ENCODE data around the gene SPOP. TPM values are rescaled to one million over a fixed set of nuclear protein-coding genes. Genes with fewer than 3 reads are reported as not detected.

The SPOP gene
- total RNA-seq, 4 donors from 2014 or later, result 75.6 to 352 (median 95.3) TPM

DNA sequence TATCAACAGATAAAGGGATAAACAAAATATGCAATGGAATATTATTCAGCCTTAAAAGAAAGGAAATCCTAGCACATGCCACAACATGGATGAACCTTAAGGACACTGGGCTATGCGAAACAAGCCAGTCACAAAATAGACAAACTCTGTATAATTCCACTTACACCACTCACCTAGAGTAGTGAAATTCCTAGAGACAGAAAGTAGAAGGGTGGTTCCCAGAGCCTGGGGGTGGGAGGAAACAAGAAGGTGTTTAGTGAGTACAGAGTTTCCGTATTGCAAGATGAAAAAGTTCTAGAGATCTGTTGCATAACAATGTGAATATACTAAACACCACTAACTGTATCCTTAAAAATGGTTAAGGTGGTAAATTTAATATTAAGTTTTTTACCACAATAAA lies 10.0 kb downstream of the SPOP start:
- Histone ChIP-seq H3K4me1 (peaks cover 4 to 55% (median 35%) of the 10 kb centered on the region in 4 donors), H3K4me3 (no peak overlapping the region), H3K36me3 (no peaks in the 10 kb centered on the region), H3K9me3 (no peaks in the 10 kb centered on the region), H3K27me3 (no peaks in the 10 kb centered on the region), H3K27ac (peak overlapping the region in 2 of 4 donors; percentile 19 to 35)
- intact Hi-C loops (cut with DNase I; ENCODE audit: low total_unique reads) (no loop called here), in situ Hi-C loops (cut with MboI; ENCODE audit: low pct_ligation_motif_present in 1 of 4, low pct_unique_long_range_greater_than_20kb in 1 of 4, low sequenced_read_pairs in 3 of 4) (no loop called here)
- DNase-seq, result no peak
- 88 to 89% methylated on average over 2 of the region's 2 CpGs for WGBS, 2 donors (ENCODE audit: low coverage in 1 of 2)
- TF ChIP-seq POLR2AphosphoS5 (IDR thresholded peaks at IDR 0.05), result no peak
- no peak for TF ChIP-seq POLR2A (IDR thresholded peaks at IDR 0.05)
- TF ChIP-seq, protein P1, sequence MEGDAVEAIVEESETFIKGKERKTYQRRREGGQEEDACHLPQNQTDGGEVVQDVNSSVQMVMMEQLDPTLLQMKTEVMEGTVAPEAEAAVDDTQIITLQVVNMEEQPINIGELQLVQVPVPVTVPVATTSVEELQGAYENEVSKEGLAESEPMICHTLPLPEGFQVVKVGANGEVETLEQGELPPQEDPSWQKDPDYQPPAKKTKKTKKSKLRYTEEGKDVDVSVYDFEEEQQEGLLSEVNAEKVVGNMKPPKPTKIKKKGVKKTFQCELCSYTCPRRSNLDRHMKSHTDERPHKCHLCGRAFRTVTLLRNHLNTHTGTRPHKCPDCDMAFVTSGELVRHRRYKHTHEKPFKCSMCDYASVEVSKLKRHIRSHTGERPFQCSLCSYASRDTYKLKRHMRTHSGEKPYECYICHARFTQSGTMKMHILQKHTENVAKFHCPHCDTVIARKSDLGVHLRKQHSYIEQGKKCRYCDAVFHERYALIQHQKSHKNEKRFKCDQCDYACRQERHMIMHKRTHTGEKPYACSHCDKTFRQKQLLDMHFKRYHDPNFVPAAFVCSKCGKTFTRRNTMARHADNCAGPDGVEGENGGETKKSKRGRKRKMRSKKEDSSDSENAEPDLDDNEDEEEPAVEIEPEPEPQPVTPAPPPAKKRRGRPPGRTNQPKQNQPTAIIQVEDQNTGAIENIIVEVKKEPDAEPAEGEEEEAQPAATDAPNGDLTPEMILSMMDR (IDR thresholded peaks at IDR 0.05), result no peak
- no peak for TF ChIP-seq EP300 (IDR thresholded peaks at IDR 0.05; ENCODE audit: low read depth)

DNA sequence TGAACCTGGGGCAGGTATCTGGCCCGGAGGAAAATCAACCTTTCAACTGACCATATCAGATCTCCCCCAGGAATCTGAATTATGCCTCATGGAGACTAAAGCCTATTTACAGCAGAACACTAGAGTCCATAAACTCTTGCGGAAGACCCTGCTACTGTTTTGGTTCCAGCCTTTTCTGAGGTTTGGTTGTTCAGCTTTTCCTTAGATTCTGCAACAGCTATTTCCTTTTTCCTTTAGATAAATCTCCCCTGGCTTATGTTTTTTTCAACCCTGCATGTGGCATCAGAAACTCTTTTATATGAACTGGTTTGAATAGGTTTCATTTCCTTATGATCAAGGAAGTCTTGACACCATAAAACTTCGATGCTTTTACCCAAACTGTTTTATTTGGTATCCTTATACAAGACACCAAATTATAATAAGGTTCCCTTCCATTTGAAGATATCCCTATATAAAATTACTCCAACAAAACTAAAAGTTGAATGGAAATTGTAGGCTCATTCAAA lies 13.1 kb downstream of the SPOP start:
- intact Hi-C loops (cut with DNase I; ENCODE audit: low total_unique reads) (no loop called here), in situ Hi-C loops (cut with MboI; ENCODE audit: low pct_ligation_motif_present in 1 of 4, low pct_unique_long_range_greater_than_20kb in 1 of 4, low sequenced_read_pairs in 3 of 4) (no loop called here)
- no peak overlapping the region for H3K4me3 ChIP-seq
- WGBS, 2 donors (ENCODE audit: low coverage in 1 of 2), result 49 to 62% methylated on average over 3 of the region's 3 CpGs
- H3K36me3 ChIP-seq, result no peaks in the 10 kb centered on the region
- H3K27me3 ChIP-seq, result no peaks in the 10 kb centered on the region
- no peaks in the 10 kb centered on the region for H3K9me3 ChIP-seq
- DNase-seq, result no peak
- peaks cover 4 to 39% (median 26%) of the 10 kb centered on the region in 4 donors for H3K4me1 ChIP-seq
- no peak for TF ChIP-seq EP300 (IDR thresholded peaks at IDR 0.05; ENCODE audit: low read depth)
- no peak for TF ChIP-seq POLR2A (IDR thresholded peaks at IDR 0.05)
- TF ChIP-seq POLR2AphosphoS5 (IDR thresholded peaks at IDR 0.05), result no peak
- TF ChIP-seq, protein P1 (IDR thresholded peaks at IDR 0.05), result no peak
- peak overlapping the region; percentile 44 to 71 (median 68) for H3K27ac ChIP-seq

DNA sequence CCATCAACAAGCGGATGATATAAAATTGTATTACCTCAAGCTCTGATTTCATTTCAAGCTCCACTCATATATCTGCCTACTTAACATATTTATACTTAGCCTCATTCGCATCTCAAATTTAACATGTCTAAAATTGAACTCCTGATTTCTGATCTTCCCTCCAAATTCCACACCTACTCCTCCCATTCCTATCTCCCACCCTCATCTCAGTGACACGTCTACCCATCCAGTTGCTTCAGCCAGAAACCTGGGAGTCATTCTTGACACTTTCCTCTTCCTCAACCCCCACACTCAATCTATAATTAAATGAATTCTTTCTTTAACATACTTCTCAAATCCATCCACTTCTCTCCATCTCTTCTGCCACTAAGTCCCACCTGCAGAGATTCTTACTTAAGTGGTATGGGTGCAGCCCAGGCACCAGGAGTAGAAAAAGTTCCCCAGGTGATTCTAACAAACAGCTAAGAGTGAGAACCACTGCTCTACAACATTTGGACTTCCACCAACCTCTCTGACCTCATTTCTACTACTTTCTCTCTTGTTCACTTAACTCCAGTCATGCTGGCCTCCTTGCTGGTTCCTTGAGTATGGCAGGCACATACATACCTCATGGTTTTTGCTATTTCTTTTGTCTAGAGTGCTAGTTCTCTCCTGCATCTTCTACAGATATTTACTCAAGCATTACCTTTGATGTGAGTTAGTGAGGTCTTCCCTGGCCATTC lies 18.1 kb downstream of the SPOP start:
- in situ Hi-C loops (cut with MboI; ENCODE audit: low pct_ligation_motif_present in 1 of 4, low pct_unique_long_range_greater_than_20kb in 1 of 4, low sequenced_read_pairs in 3 of 4), result no loop called here
- peaks cover 3 to 47% (median 25%) of the 10 kb centered on the region in 4 donors for H3K4me1 ChIP-seq

DNA sequence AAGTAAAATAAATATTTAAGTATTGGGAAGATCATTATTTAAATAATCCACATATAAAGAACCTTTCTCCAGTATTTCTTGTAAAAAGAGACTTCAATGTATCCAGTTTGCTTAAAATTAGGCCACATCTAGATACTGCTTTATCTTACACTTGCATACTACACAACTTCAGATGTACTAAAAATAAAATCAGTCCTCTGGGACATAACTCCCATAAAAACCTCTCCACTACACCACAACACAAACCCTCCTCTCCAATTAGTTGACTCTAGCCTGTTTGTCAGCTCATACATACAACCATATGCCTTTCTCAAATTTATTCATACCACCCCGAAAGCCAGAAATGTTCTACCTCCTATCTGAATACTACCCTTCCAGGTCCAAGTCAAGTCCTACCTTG lies 21.6 kb downstream of the SPOP start:
- 97 to 100% methylated on average over 1 of the region's 1 CpG for WGBS, 2 donors (ENCODE audit: low coverage in 1 of 2)
- in situ Hi-C loops (cut with MboI; ENCODE audit: low pct_ligation_motif_present in 1 of 4, low pct_unique_long_range_greater_than_20kb in 1 of 4, low sequenced_read_pairs in 3 of 4), result no loop called here
- no peaks in the 10 kb centered on the region for H3K9me3 ChIP-seq
- no peak for TF ChIP-seq EP300 (IDR thresholded peaks at IDR 0.05; ENCODE audit: low read depth)
- TF ChIP-seq, protein P1 (IDR thresholded peaks at IDR 0.05), result no peak
- TF ChIP-seq POLR2A (IDR thresholded peaks at IDR 0.05), result no peak
- no peak for TF ChIP-seq POLR2AphosphoS5 (IDR thresholded peaks at IDR 0.05)
- no peak overlapping the region for H3K4me3 ChIP-seq
- no peak for DNase-seq
- no peaks in the 10 kb centered on the region for H3K36me3 ChIP-seq
- H3K4me1 ChIP-seq, result peaks cover 0 to 37% (median 5%) of the 10 kb centered on the region in 4 donors
- H3K27ac ChIP-seq, result peak overlapping the region in 2 of 4 donors; percentile 9 to 39
- intact Hi-C loops (cut with DNase I; ENCODE audit: low total_unique reads), result no loop called here
- no peaks in the 10 kb centered on the region for H3K27me3 ChIP-seq

More for the DNA sequence above, 18.1 kb downstream of the SPOP start:
- Histone ChIP-seq H3K9me3 (no peaks in the 10 kb centered on the region), H3K27ac (no peak overlapping the region), H3K27me3 (no peaks in the 10 kb centered on the region), H3K4me3 (no peak overlapping the region), H3K36me3 (no peaks in the 10 kb centered on the region)
- intact Hi-C loops (cut with DNase I; ENCODE audit: low total_unique reads), result no loop called here
- WGBS, 2 donors (ENCODE audit: low coverage in 1 of 2), result 93 to 94% methylated on average over 3 of the region's 3 CpGs
- TF ChIP-seq EP300 (IDR thresholded peaks at IDR 0.05; ENCODE audit: low read depth) (no peak), POLR2AphosphoS5 (IDR thresholded peaks at IDR 0.05) (no peak), POLR2A (IDR thresholded peaks at IDR 0.05) (no peak)
- TF ChIP-seq, protein P1 (IDR thresholded peaks at IDR 0.05), result no peak
- no peak for DNase-seq
